RWPE2 (cell line): ENCODE measurements around the gene UGT1A8.

Experiments used
- ATAC-seq: fragments of 200-7000 bp; cut with Tn5 transposase; 3 replicates; pipeline ENCODE4 v1.9.1; 2021; ENCODE audit warnings: low read depth
- DNase-seq: peaks from one replicate; pipeline ENCODE4 v3.0.0-alpha.2; 2020; ENCODE audit warnings: low spot score
- H3K27ac ChIP-seq: fragments of 450-650 bp; 2 replicates; pipeline ENCODE4 v1.5.1; 2017; ENCODE audit warnings: mild to moderate bottlenecking; ENCODE audit not compliant: poor library complexity, severe bottlenecking
- H3K27me3 ChIP-seq: fragments of 250-450 bp; sonication (Bioruptor Pico); 2 replicates; pipeline ENCODE4 v1.5.1; 2021; ENCODE audit warnings: mild to moderate bottlenecking, moderate library complexity; ENCODE audit not compliant: insufficient read depth, poor library complexity, severe bottlenecking
- H3K36me3 ChIP-seq: fragments of 250-450 bp; sonication (Bioruptor Pico); 2 replicates; pipeline ENCODE4 v1.5.1; 2020; ENCODE audit warnings: low read depth, mild to moderate bottlenecking, moderate library complexity
- H3K4me1 ChIP-seq: fragments of 250-450 bp; sonication (Bioruptor Pico); 2 replicates; pipeline ENCODE4 v1.5.1; 2021; ENCODE audit warnings: mild to moderate bottlenecking, moderate library complexity; ENCODE audit not compliant: insufficient read depth, poor library complexity, severe bottlenecking
- H3K4me3 ChIP-seq: fragments of 250-450 bp; sonication (Bioruptor Pico); 2 replicates; pipeline ENCODE4 v1.5.1; 2021; ENCODE audit warnings: mild to moderate bottlenecking, moderate library complexity; ENCODE audit not compliant: severe bottlenecking
- H3K9me3 ChIP-seq: fragments of 250-450 bp; sonication (Bioruptor Pico); 2 replicates; pipeline ENCODE4 v1.5.1; 2021; ENCODE audit warnings: mild to moderate bottlenecking, moderate library complexity; ENCODE audit not compliant: severe bottlenecking
- CTCF ChIP-seq: fragments of 450-650 bp; IDR thresholded peaks from one replicate; pipeline ENCODE4 v1.5.1; 2017; ENCODE audit warnings: mild to moderate bottlenecking, moderate library complexity; ENCODE audit not compliant: poor library complexity, severe bottlenecking

The UGT1A8 gene

GRCh38 chr2:233813236-233814055 is 196.0 kb downstream of the UGT1A8 start:
- no peaks in the 10 kb centered on the region for H3K27me3 ChIP-seq
- ATAC-seq (no peak), DNase-seq (peak; percentile 18)
- no peaks in the 10 kb centered on the region for H3K4me1 ChIP-seq
- H3K4me3 ChIP-seq: no peak overlapping the region
- no peak for TF ChIP-seq CTCF
- H3K27ac ChIP-seq: no peak overlapping the region
- H3K36me3 ChIP-seq: no peaks in the 10 kb centered on the region
- H3K9me3 ChIP-seq: no peaks in the 10 kb centered on the region

- ATAC-seq (0 out of 3 replicates have a peak, but pooled peaks have one; percentile 25), DNase-seq (peak; percentile 10)
- no peak for TF ChIP-seq CTCF
- Histone ChIP-seq H3K4me1 (no peaks in the 10 kb centered on the region), H3K27me3 (no peaks in the 10 kb centered on the region), H3K9me3 (no peaks in the 10 kb centered on the region), H3K36me3 (no peaks in the 10 kb centered on the region), H3K27ac (no peak overlapping the region), H3K4me3 (no peak overlapping the region)
These were observed 196.8 kb downstream of the UGT1A8 start for GRCh38 chr2:233814056-233814835.

- ATAC-seq: no peak
These were observed 198.4 kb downstream of the UGT1A8 start for GRCh38 chr2:233815861-233816260.

GRCh38 chr2:233816334-233816733 is 198.9 kb downstream of the UGT1A8 start:
- no peak for TF ChIP-seq CTCF
- ATAC-seq (no peak), DNase-seq (peak; percentile 19)
- no peak overlapping the region for H3K4me3 ChIP-seq
- H3K27ac ChIP-seq: no peak overlapping the region
- H3K4me1 ChIP-seq: no peaks in the 10 kb centered on the region
- H3K27me3 ChIP-seq: no peaks in the 10 kb centered on the region
- no peaks in the 10 kb centered on the region for H3K36me3 ChIP-seq
- H3K9me3 ChIP-seq: no peaks in the 10 kb centered on the region

More at GRCh38 chr2:233815861-233816260, 198.4 kb downstream of the UGT1A8 start:
- no peak for DNase-seq
- no peak overlapping the region for H3K4me3 ChIP-seq
- no peak overlapping the region for H3K27ac ChIP-seq
- no peaks in the 10 kb centered on the region for H3K36me3 ChIP-seq
- TF ChIP-seq CTCF: no peak
- no peaks in the 10 kb centered on the region for H3K4me1 ChIP-seq
- no peaks in the 10 kb centered on the region for H3K9me3 ChIP-seq
- no peaks in the 10 kb centered on the region for H3K27me3 ChIP-seq
